GM12891 (cell line): ENCODE data around the gene MMEL1.

Source experiments
- DNase-seq: peaks from one replicate; pipeline ENCODE4 v3.0.0; 2011; ENCODE audit warnings: low spot score; ENCODE audit not compliant: insufficient read length
- FAIRE-seq: peaks from 2 replicates; lab custom pipeline; 2011; peaks lifted over from hg19 to GRCh38; lab: Jason Lieb, UNC
- PAX5 ChIP-seq: IDR thresholded peaks from 2 replicates; pipeline ENCODE4 v1.6.1; 2011; ENCODE audit warnings: low read length, moderate library complexity, mild to moderate bottlenecking; ENCODE audit not compliant: insufficient read depth, severe bottlenecking
- POLR2A ChIP-seq: IDR thresholded peaks from 2 replicates; pipeline ENCODE4 v1.6.1; 2011; ENCODE audit warnings: low read depth, low read length, control low read depth
- POLR2AphosphoS5 ChIP-seq: IDR thresholded peaks from 2 replicates; pipeline ENCODE4 v1.6.1; 2011; ENCODE audit warnings: low read depth, low read length, control low read depth
- POU2F2 ChIP-seq: IDR thresholded peaks from 2 replicates; pipeline ENCODE4 v1.6.1; 2011; ENCODE audit warnings: low read depth, mild to moderate bottlenecking, control low read depth, low read length, moderate library complexity
- SPI1 ChIP-seq: IDR thresholded peaks from 2 replicates; pipeline ENCODE4 v1.6.1; 2011; ENCODE audit warnings: low read depth, low read length, control low read depth
- TAF1 ChIP-seq: IDR thresholded peaks from 2 replicates; pipeline ENCODE4 v1.6.1; 2011; ENCODE audit warnings: low read depth, low read length, control low read depth

Gene MMEL1

GRCh38 chr1:2633936-2634491 is 1.2 kb upstream of the MMEL1 start:
- DNase-seq (no peak), FAIRE-seq (no peak)
- TF ChIP-seq POLR2A (no peak), SPI1 (no peak), TAF1 (no peak), POLR2AphosphoS5 (no peak)

GRCh38 chr1:2633366-2633935 is 635 bp upstream of the MMEL1 start:
- DNase-seq = no peak
- TF ChIP-seq POLR2AphosphoS5 = no peak
- TF ChIP-seq SPI1 = no peak
- no peak for TF ChIP-seq POU2F2
- no peak for TF ChIP-seq POLR2A
- no peak for TF ChIP-seq TAF1
- TF ChIP-seq PAX5 = no peak
- no peak for FAIRE-seq

- no peak for FAIRE-seq
- no peak for TF ChIP-seq POU2F2
- no peak for TF ChIP-seq TAF1
- TF ChIP-seq PAX5 = no peak
- no peak for TF ChIP-seq POLR2AphosphoS5
- TF ChIP-seq POLR2A = no peak
- no peak for TF ChIP-seq SPI1
- no peak for DNase-seq
Observed at GRCh38 chr1:2632051-2632430, 775 bp downstream of the MMEL1 start.

- TF ChIP-seq POU2F2 (no peak), SPI1 (no peak), TAF1 (no peak), PAX5 (no peak), POLR2AphosphoS5 (no peak), POLR2A (no peak)
- DNase-seq (no peak), FAIRE-seq (no peak)
Observed at GRCh38 chr1:2631136-2632050, 1.4 kb downstream of the MMEL1 start.

- TF ChIP-seq POLR2AphosphoS5 = no peak
- no peak for TF ChIP-seq TAF1
- TF ChIP-seq SPI1 = no peak
- TF ChIP-seq POLR2A = no peak
- TF ChIP-seq PAX5 = no peak
- TF ChIP-seq POU2F2 = no peak
- no peak for FAIRE-seq
- DNase-seq = no peak
Observed at GRCh38 chr1:2630498-2631135, 2.2 kb downstream of the MMEL1 start.

GRCh38 chr1:2629627-2630497 is 3.0 kb downstream of the MMEL1 start:
- TF ChIP-seq TAF1 (no peak), SPI1 (no peak), POLR2A (no peak), PAX5 (no peak), POU2F2 (no peak), POLR2AphosphoS5 (no peak)
- FAIRE-seq = no peak
- no peak for DNase-seq

GRCh38 chr1:2628933-2629626 is 3.7 kb downstream of the MMEL1 start:
- TF ChIP-seq PAX5 (no peak), POLR2A (no peak), POU2F2 (no peak), SPI1 (no peak), TAF1 (no peak), POLR2AphosphoS5 (no peak)
- FAIRE-seq (no peak), DNase-seq (no peak)

GRCh38 chr1:2628191-2628932 is 4.5 kb downstream of the MMEL1 start:
- DNase-seq (no peak), FAIRE-seq (no peak)
- TF ChIP-seq POU2F2 (no peak), POLR2A (no peak), SPI1 (no peak), POLR2AphosphoS5 (no peak), TAF1 (no peak), PAX5 (no peak)
